GM12878 (cell line): Measurements from ENCODE around the gene UBA5.

Source experiments
- NFYB ChIP-seq: IDR thresholded peaks from 2 replicates; pipeline ENCODE4 v1.6.1; 2011; ENCODE audit warnings: low read depth, mild to moderate bottlenecking, low read length, improper control_type of control experiment, moderate library complexity; ENCODE audit not compliant: insufficient read depth
- POU2F2 ChIP-seq: IDR thresholded peaks from 3 replicates; pipeline ENCODE4 v1.6.1; 2011; ENCODE audit warnings: low read depth, mild to moderate bottlenecking, low read length, borderline replicate concordance

- TF ChIP-seq NFYB (no peak), POU2F2 (no peak)
These were observed 33.2 kb upstream of the UBA5 start for GRCh38 chr3:132626955-132627354.
